Lung (tissue), 12 donors: ENCODE results near the gene TAF4. TPM values are rescaled to one million over a fixed set of nuclear protein-coding genes. Genes with fewer than 3 reads are reported as not detected.

Source experiments
- ATAC-seq: fragments of 200-7000 bp; cut with Tn5 transposase; one replicate; pipeline ENCODE4 v1.9.1; 2020; ENCODE audit warnings: moderate number of reproducible peaks; ENCODE audit not compliant: insufficient read depth, low FRiP score
- DNase-seq, 3 donors: peaks; one replicate each; pipeline ENCODE4 v3.0.0-alpha.2; 2013 to 2017
- H3K27ac ChIP-seq, 2 donors: one replicate each; pipeline ENCODE4 v1.5.1; 2013; ENCODE audit warnings: mild to moderate bottlenecking in 2 of 2, moderate library complexity in 2 of 2, control low read depth in 1 of 2, inconsistent platforms in 1 of 2, low read depth in 1 of 2, low read length in 1 of 2
- H3K27me3 ChIP-seq, 3 donors: one replicate each; pipeline ENCODE4 v1.5.1; 2013; ENCODE audit warnings: low read length in 2 of 3; ENCODE audit not compliant: control insufficient read depth in 3 of 3, insufficient read depth in 3 of 3
- H3K36me3 ChIP-seq, 4 donors: one replicate each; pipeline ENCODE4 v1.5.1; 2013; ENCODE audit warnings: low read length in 4 of 4, mild to moderate bottlenecking in 1 of 4, moderate library complexity in 1 of 4; ENCODE audit not compliant: control insufficient read depth in 4 of 4, insufficient read depth in 4 of 4
- H3K4me1 ChIP-seq, 5 donors: one replicate each; pipeline ENCODE4 v1.5.1; 2013; ENCODE audit warnings: low read length in 5 of 5, mild to moderate bottlenecking in 2 of 5, moderate library complexity in 1 of 5; ENCODE audit not compliant: control insufficient read depth in 5 of 5, insufficient read depth in 5 of 5
- H3K4me3 ChIP-seq: one replicate; pipeline ENCODE4 v1.5.1; 2013; ENCODE audit warnings: mild to moderate bottlenecking, control low read depth, moderate library complexity
- H3K9ac ChIP-seq, 2 donors: one replicate each; pipeline ENCODE4 v1.5.1; 2013; ENCODE audit warnings: low read length in 2 of 2, control low read depth in 1 of 2; ENCODE audit not compliant: insufficient read depth in 1 of 2
- H3K9me3 ChIP-seq, 4 donors: one replicate each; pipeline ENCODE4 v1.5.1; 2013; ENCODE audit warnings: low read length in 3 of 4, mild to moderate bottlenecking in 1 of 4, moderate library complexity in 1 of 4; ENCODE audit not compliant: control insufficient read depth in 4 of 4, insufficient read depth in 3 of 4
- CTCF ChIP-seq: IDR thresholded peaks from 2 replicates; pipeline ENCODE4 v1.5.1; 2012; ENCODE audit warnings: mild to moderate bottlenecking; ENCODE audit errors: control extremely low read depth, extremely low read depth
- WGBS, 2 donors: extraction: QIAGEN DNeasy Blood & Tissue Kit; methylation state at CpG; one replicate each; pipeline ENCODE4 v1.1.7; 2013; 5-methylcytosine and 5-hydroxymethylcytosine counted together
- polyA plus RNA-seq, 2 donors: library from polyadenylated mRNA; stranded (reverse); fragments of 200-250 nt; gene quantifications; one replicate each; pipeline ENCODE4 v1.2.1, GENCODE V29; 2013
- total RNA-seq, 2 donors: library from RNA; depleted of rRNA in 1 of 2; stranded (reverse); fragments of >200 nt in 1 of 2; gene quantifications; one replicate each; pipeline ENCODE4 v1.2.1, GENCODE V29; 2014 to 2021
- donor health status: control.
- donor health status: control.
- donor health status: Bipolar disorder and iron deficiency.
- donor health status: healthy.
- donor health status: DM: yes; HTN: yes; CAD: no.

Gene TAF4
- total and polyA plus RNA-seq, 4 donors, result 5.4 to 20.3 (median 10.9) TPM

DNA sequence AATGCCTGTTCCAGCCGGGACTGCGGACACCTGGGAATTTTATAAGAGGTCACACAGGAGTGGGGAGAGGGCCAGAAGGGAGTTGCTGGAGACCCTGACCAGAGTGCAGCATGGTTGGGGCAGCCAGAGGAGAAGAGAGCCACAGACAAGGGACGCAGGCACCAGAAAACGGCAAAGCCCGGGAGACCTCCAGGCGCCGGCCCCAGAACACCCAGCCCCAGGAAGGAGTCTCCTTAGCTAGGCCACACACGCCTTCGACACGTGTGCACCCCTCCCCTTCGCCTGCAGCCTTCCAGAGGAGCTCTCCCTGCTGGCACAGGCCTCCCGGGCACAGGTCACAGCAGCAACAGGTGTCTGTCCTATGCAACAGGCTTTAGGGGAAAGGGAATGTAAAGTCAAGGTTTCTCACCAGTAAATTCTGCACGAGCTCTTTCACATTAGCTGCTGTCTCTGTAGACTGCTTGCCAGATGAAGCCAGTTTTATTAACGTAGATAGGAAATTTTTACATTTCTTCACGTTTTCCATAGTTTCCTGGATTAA is 57.0 kb downstream of the TAF4 start:
- H3K9ac ChIP-seq, result no peak overlapping the region
- peaks cover 13 to 66% (median 49%) of the 10 kb centered on the region in 4 donors for H3K36me3 ChIP-seq
- no peaks in the 10 kb centered on the region for H3K27me3 ChIP-seq
- TF ChIP-seq CTCF, result no peak
- ATAC-seq (no peak), DNase-seq (no peak)
- 93 to 95% methylated on average over 15 of the region's 15 CpGs for WGBS, 2 donors
- H3K27ac ChIP-seq, result no peak overlapping the region
- H3K9me3 ChIP-seq, result no peaks in the 10 kb centered on the region
- H3K4me1 ChIP-seq, result no peaks in the 10 kb centered on the region
- H3K4me3 ChIP-seq, result no peak overlapping the region

DNA sequence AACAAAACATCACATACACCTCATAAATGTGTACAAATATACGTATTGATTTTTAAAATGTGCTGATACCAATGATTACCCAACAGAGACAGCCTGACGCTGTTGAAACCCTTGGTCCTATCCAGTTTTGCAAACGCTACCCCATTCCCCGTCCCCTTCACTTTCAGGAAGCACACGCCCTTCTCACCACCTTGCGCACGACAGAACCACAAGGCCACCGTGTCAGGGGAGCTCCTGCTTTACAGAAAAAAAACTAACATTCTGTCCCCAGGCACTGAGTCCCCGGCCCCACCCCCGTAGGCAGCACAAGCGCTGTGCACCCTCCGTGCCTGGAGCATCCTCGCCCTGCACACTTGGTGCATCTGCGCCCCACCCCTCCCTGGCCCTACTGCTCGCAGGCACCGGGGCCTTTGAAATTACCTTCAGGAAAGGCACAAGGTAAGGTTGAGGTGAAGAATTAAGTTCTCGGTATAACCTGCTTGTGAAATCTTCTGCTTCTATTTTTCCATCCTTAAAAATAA is 58.5 kb downstream of the TAF4 start:
- Histone ChIP-seq H3K27me3 (no peaks in the 10 kb centered on the region), H3K9ac (no peak overlapping the region), H3K4me3 (no peak overlapping the region), H3K36me3 (peaks cover 10 to 65% (median 48%) of the 10 kb centered on the region in 4 donors), H3K9me3 (no peaks in the 10 kb centered on the region), H3K4me1 (no peaks in the 10 kb centered on the region), H3K27ac (no peak overlapping the region)
- ATAC-seq (no peak), DNase-seq (no peak)
- WGBS, 2 donors, result 76 to 89% methylated on average over 17 of the region's 17 CpGs
- TF ChIP-seq CTCF, result no peak

DNA sequence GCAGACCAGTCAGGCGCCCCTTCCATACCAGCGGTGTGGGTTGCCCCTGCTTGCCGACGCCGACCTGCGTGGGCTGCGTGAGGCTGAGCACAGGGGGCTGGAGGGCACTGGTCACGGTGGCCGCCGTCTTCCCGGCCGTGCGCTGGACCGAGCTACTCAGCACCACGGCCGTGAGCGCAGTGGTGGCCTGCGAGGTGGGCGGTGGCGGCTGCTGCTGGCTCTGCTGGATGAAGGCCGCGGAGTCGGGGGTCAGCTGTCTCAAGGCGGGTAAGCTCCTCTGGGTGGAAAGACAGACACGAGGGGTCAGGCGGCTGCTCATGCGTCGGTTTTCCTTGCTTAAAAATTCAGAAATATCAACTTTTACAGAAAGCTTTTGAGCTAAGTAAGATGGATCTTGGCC is 59.2 kb downstream of the TAF4 start:
- no peak for ATAC-seq
- no peak for DNase-seq
- Histone ChIP-seq H3K27me3 (no peaks in the 10 kb centered on the region), H3K9me3 (no peaks in the 10 kb centered on the region), H3K4me3 (no peak overlapping the region), H3K27ac (no peak overlapping the region), H3K36me3 (peaks cover 10 to 66% (median 48%) of the 10 kb centered on the region in 4 donors), H3K9ac (no peak overlapping the region), H3K4me1 (no peaks in the 10 kb centered on the region)
- TF ChIP-seq CTCF, result no peak
- WGBS, 2 donors, result 96 to 98% methylated on average over 28 of the region's 28 CpGs

GRCh38 chr20:62004614-62005013 is 61.1 kb downstream of the TAF4 start:
- WGBS, 2 donors, result 94 to 96% methylated on average over 5 of the region's 5 CpGs
- DNase-seq, result no peak
- ATAC-seq, result no peak
- Histone ChIP-seq H3K27ac (no peak overlapping the region), H3K9ac (no peak overlapping the region), H3K4me3 (no peak overlapping the region), H3K9me3 (no peaks in the 10 kb centered on the region), H3K27me3 (no peaks in the 10 kb centered on the region), H3K4me1 (no peaks in the 10 kb centered on the region), H3K36me3 (peaks cover 10 to 78% (median 51%) of the 10 kb centered on the region in 4 donors)
- TF ChIP-seq CTCF, result no peak
